HEK293T (cell line): ENCODE measurements around the gene KNTC1.
"Not testable (repeated sequence)": the region's sequence is repeated elsewhere in the genome, so short reads cannot be mapped to it uniquely, and the experiment has no call there.

Experiments used
- CTCF ChIA-PET: fragments of 350-600 bp; formaldehyde crosslinking; extraction: SDS; loops from one replicate; lab custom pipeline; 2021; ENCODE audit warnings: antibody characterized with exemption, inconsistent platforms; lab: Yijun Ruan, JAX
- POLR2A ChIA-PET: fragments of 350-600 bp; formaldehyde crosslinking; extraction: SDS; loops from one replicate; lab custom pipeline; 2020; ENCODE audit warnings: antibody characterized with exemption, inconsistent platforms; lab: Yijun Ruan, JAX
- DNase-seq: peaks from one replicate; pipeline ENCODE4 v3.0.0; 2012; ENCODE audit warnings: mixed read lengths; ENCODE audit errors: extremely low spot score
- ARNT ChIP-seq: fragments of 450-650 bp; IDR thresholded peaks from 2 replicates; pipeline ENCODE4 v1.6.1; 2017; ENCODE audit warnings: mild to moderate bottlenecking
- BHLHE40 ChIP-seq: fragments of 450-650 bp; IDR thresholded peaks from 2 replicates; pipeline ENCODE4 v1.6.1; 2016; ENCODE audit warnings: mild to moderate bottlenecking, moderate library complexity, borderline replicate concordance
- CTBP1 ChIP-seq: fragments of 450-650 bp; IDR thresholded peaks from 2 replicates; pipeline ENCODE4 v1.6.1; 2016; ENCODE audit warnings: borderline replicate concordance
- ELF4 ChIP-seq: fragments of 450-650 bp; IDR thresholded peaks from 2 replicates; pipeline ENCODE4 v1.6.1; 2017; ENCODE audit warnings: antibody characterized with exemption
- FOXA1 ChIP-seq: fragments of 450-650 bp; IDR thresholded peaks from 2 replicates; pipeline ENCODE4 v1.6.1; 2016; ENCODE audit warnings: mild to moderate bottlenecking
- FOXK2 ChIP-seq: fragments of 450-650 bp; IDR thresholded peaks from 2 replicates; pipeline ENCODE4 v1.6.1; 2016; ENCODE audit warnings: mild to moderate bottlenecking
- FOXM1 ChIP-seq: fragments of 450-650 bp; IDR thresholded peaks from 2 replicates; pipeline ENCODE4 v1.6.1; 2017; ENCODE audit warnings: mild to moderate bottlenecking, borderline replicate concordance
- HDGF ChIP-seq: fragments of 450-650 bp; IDR thresholded peaks from 2 replicates; pipeline ENCODE4 v1.6.1; 2017; ENCODE audit warnings: antibody characterized with exemption, borderline replicate concordance
- L3MBTL2 ChIP-seq: fragments of 450-650 bp; conservative IDR thresholded peaks from 2 replicates; pipeline ENCODE4 v1.6.1; 2016; ENCODE audit warnings: mild to moderate bottlenecking
- LEF1 ChIP-seq: fragments of 450-650 bp; IDR thresholded peaks from 2 replicates; pipeline ENCODE4 v1.6.1; 2017; ENCODE audit warnings: mild to moderate bottlenecking, borderline replicate concordance
- NFRKB ChIP-seq: fragments of 450-650 bp; IDR thresholded peaks from 2 replicates; pipeline ENCODE4 v1.6.1; 2016; ENCODE audit warnings: mild to moderate bottlenecking, moderate library complexity
- SP1 ChIP-seq: fragments of 450-650 bp; IDR thresholded peaks from 2 replicates; pipeline ENCODE4 v1.6.1; 2017
- SUZ12 ChIP-seq: fragments of 450-650 bp; IDR thresholded peaks from 2 replicates; pipeline ENCODE4 v1.6.1; 2016; ENCODE audit warnings: mild to moderate bottlenecking
- TARDBP ChIP-seq: fragments of 450-650 bp; IDR thresholded peaks from 2 replicates; pipeline ENCODE4 v1.6.1; 2016
- ZNF384 ChIP-seq: fragments of 450-650 bp; IDR thresholded peaks from 2 replicates; pipeline ENCODE4 v1.6.1; 2016
- TF ChIP-seq, protein P1 (sequence below): fragments of 450-650 bp; IDR thresholded peaks from 2 replicates; pipeline ENCODE4 v1.6.1; 2016

KNTC1 gene

DNA sequence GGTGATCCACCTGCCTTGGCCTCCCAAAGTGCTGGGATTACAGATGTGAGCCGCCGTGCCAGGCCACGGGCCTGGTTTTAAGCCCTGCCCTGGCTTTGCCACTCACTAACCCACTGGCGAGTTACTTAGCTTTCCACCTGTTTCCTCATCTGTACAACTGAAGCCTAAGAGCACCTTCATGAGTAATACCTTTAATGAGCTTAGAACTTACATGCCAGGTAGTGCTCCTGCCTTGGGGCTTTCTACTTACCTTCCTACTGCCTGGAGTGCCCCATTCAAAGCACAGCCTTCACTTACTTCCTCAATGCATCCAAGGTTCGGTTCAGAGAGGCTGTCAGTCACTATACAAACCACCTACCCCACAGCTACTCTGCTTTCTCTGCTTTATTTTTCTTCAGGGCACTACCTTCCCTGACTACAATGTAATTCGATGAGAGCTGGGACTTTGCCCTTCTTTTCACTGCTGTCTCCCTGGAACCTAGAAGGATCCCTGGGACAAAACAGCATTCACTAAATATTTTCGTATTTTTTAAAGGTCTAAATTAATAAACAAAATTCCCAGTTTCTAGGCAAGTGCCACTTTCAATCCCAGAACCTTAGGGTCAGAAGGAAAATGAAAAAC is 40.1 kb upstream of the KNTC1 start:
- POLR2A ChIA-PET: interaction anchor here (1.9 kb wide), 1 partner anchor 14 kb away, joined by 6 read pairs; the partner anchor contains the start of gene ZCCHC8
- TF ChIP-seq L3MBTL2: no peak
- no peak for TF ChIP-seq FOXM1
- TF ChIP-seq CTBP1: no peak
- TF ChIP-seq ARNT: no peak
- TF ChIP-seq ZNF384: no peak
- no peak for TF ChIP-seq FOXA1
- TF ChIP-seq SUZ12: no peak
- TF ChIP-seq TARDBP: no peak
- no peak for TF ChIP-seq ELF4
- TF ChIP-seq HDGF: no peak
- TF ChIP-seq, protein P1, sequence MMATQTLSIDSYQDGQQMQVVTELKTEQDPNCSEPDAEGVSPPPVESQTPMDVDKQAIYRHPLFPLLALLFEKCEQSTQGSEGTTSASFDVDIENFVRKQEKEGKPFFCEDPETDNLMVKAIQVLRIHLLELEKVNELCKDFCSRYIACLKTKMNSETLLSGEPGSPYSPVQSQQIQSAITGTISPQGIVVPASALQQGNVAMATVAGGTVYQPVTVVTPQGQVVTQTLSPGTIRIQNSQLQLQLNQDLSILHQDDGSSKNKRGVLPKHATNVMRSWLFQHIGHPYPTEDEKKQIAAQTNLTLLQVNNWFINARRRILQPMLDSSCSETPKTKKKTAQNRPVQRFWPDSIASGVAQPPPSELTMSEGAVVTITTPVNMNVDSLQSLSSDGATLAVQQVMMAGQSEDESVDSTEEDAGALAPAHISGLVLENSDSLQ: no peak
- TF ChIP-seq BHLHE40: no peak
- no peak for TF ChIP-seq SP1
- no peak for TF ChIP-seq NFRKB
- no peak for TF ChIP-seq LEF1
- TF ChIP-seq FOXK2: no peak
- CTCF ChIA-PET: interaction anchor here (0.6 to 3.0 kb wide), 2 partner anchors 11 to 15 kb away, joined by 3 to 11 read pairs; no protein-coding TSS in a partner anchor
- DNase-seq: no peak

DNA sequence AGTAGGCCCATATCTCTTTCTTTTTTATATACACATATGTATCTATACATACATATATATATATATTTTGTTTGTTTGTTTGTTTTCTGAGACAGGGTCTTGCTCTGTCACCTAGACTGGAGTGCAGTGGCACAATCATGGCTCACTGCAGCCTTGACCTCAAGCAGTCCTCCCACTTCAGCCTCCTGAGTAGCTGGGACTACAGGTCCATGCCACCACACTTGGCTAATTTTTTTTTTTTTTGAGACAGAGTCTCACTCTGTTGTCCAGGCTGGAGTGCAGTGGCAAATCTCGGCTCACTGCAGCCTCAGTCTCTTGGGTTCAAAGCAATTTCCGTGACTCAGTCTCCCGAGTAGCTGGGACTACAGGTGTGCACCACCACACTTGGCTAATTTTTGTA is 39.2 kb upstream of the KNTC1 start:
- POLR2A ChIA-PET: interaction anchor here (2.0 kb wide), 1 partner anchor 13 kb away, joined by 8 read pairs; the partner anchor contains the start of gene ZCCHC8
- DNase-seq, CTCF ChIA-PET: not testable (repeated sequence)

DNA sequence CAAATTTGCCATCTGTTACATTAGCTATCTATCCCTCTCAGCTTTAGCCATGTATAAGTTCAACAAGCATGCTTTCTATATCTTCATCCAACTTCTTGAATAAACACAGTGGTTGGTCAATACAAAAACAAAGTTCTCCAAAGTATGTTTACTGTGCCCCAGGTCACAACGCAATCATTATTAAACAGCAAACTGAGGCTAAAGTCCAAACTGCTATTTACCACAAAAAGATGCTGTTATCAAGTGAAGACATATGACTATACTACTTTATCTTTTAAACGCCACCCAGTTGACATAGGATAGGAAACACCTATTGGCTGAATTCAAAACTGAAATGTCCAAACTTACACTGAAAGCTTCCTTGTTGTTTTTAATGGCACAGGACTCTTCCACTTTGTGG is 38.0 kb upstream of the KNTC1 start:
- POLR2A ChIA-PET: interaction anchor here (2.0 kb wide), 1 partner anchor 11 kb away, joined by 8 read pairs; the partner anchor contains the start of gene ZCCHC8
- CTCF ChIA-PET: no interaction called here
- no peak for TF ChIP-seq SUZ12
- TF ChIP-seq SP1: no peak
- TF ChIP-seq CTBP1: no peak
- TF ChIP-seq FOXK2: no peak
- TF ChIP-seq NFRKB: no peak
- TF ChIP-seq ARNT: no peak
- TF ChIP-seq ELF4: no peak
- TF ChIP-seq FOXA1: no peak
- no peak for DNase-seq

DNA sequence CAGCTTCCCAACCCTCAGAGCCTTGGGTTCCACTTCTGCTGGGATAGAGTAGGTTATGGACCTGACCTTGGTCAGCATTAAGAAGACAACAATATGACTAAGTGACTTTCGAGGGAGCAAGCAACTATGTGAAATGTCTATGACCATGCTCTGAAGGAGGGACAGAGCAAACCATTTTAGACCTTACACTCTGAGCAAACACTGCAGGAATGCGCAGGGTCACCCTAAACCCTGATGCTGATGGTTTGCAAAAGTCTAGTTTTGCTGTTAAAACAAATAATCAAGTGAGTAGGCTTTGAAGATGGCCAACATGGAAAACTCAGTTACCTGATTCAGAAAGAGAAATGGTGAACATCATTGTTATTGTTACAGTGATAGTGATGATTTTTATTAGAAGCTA is 35.1 kb upstream of the KNTC1 start:
- CTCF ChIA-PET: no interaction called here
- DNase-seq: no peak
- TF ChIP-seq ZNF384 (no peak), LEF1 (no peak), L3MBTL2 (no peak)
- POLR2A ChIA-PET: interaction anchor here (2.0 kb wide), 1 partner anchor 9 kb away, joined by 6 read pairs; the partner anchor contains the start of gene ZCCHC8

DNA sequence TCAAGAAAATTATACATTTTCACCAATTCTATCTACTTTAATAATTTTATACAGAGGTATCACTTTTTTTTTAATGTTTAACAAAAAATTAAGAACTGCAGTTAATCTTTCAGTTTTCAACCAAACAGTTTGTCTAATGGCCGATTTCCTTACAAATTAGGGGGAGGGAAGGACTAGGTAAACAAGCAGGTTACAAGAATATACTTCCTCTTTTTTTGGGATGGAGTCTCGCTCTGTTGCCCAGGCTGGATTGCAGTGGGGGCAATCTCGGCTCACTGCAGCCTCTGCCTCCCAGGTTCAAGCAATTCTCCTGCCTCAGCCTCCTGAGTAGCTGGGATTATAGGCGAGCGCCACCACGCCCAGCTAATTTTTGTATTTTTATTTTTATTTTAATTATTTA is 33.8 kb upstream of the KNTC1 start:
- CTCF ChIA-PET, POLR2A ChIA-PET, DNase-seq: not testable (repeated sequence)

DNA sequence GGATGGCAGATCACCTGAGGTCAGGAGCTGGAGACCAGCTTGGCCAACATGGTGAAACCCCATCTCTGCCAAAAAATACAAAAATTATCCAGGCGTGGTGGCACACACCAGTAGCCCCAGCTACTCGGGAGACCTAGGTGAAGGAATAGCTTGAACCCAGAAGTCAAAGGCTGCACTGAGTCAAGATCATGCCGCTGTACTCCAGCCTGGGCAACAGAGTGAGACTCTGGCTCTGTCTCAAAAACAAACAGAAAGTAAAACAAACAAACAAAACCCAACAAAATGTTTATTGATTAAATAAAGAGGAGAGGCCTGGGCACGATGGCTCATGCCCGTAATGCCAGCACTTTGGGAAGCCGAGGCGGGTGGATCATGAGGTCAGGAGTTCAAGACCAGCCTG is 31.8 kb upstream of the KNTC1 start:
- DNase-seq: no peak
- POLR2A ChIA-PET: no interaction called here
- CTCF ChIA-PET: no interaction called here
- TF ChIP-seq FOXA1: no peak
- TF ChIP-seq ELF4: no peak
- TF ChIP-seq CTBP1: no peak
- TF ChIP-seq NFRKB: no peak
- TF ChIP-seq LEF1: no peak

DNA sequence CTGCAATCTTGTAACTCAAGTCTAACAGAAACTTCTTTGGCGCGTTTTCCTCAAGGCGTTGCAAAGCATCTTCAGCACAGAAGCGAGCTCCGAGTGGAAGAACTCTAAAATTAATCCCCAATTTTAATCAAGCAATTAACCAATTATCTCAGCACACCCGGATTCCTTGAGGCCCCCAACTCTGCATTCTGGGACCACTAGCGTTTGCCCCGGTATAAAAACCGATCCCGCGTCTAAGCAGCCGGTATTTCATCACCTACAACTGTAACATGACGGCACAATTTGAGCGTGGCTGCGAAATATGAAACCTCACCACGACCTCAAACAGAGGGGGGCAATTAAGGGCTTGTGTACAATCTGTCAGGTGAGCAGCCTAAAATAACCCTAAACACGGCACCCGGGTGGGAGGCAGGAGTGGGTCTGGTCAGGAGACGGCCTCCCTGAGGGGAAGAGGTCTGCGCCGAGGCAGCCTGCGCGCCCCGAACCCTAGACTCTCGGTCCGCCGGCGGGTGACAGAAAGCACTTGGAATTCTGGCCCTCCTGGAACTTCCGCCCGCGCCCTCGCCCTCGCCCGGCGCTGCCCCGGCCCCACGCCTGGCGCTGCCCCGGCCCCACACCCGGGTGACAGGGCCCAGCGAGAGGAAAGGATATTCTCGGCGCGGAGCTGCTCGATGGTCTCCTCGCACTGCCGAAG is 26.9 kb upstream of the KNTC1 start:
- TF ChIP-seq FOXK2 (peak; percentile 66; the same call in 1 of the 2 replicates), ARNT (no peak)
- TF ChIP-seq, protein P1: 0 out of 2 replicates have a peak, but pooled peaks have one; percentile 15
- ChIA-PET CTCF (no interaction called here), POLR2A (interaction anchor here (0.8 to 5.3 kb wide), 20 partner anchors 8 to 252 kb away, joined by 3 to 47 read pairs (median 6); partner anchors contain the start of genes CLIP1, DENR, KNTC1 and RSRC2)
- peak; percentile 35 for DNase-seq
